Suprapubic skin (tissue), 4 donors: Measurements from ENCODE around the gene BTG4. TPM values are rescaled to one million over a fixed set of nuclear protein-coding genes. Genes with fewer than 3 reads are reported as not detected.

Experiments used
- DNase-seq, 2 donors: peaks; one replicate each; pipeline ENCODE4 v3.0.0-alpha.2; 2019; ENCODE audit warnings: low spot score in 2 of 2
- H3K27ac ChIP-seq: fragments of 200-600 bp; sonication (generic); one replicate; pipeline ENCODE4 v1.5.1; 2019
- H3K27me3 ChIP-seq: fragments of 200-600 bp; sonication (generic); one replicate; pipeline ENCODE4 v1.5.1; 2019
- H3K36me3 ChIP-seq: fragments of 200-600 bp; sonication (generic); one replicate; pipeline ENCODE4 v1.5.1; 2019
- H3K4me1 ChIP-seq: fragments of 200-600 bp; sonication (generic); one replicate; pipeline ENCODE4 v1.5.1; 2019
- H3K4me3 ChIP-seq: fragments of 200-600 bp; sonication (generic); one replicate; pipeline ENCODE4 v1.5.1; 2019; ENCODE audit warnings: mild to moderate bottlenecking
- H3K9me3 ChIP-seq: fragments of 200-600 bp; sonication (generic); one replicate; pipeline ENCODE4 v1.5.1; 2019
- EP300 ChIP-seq: sonication (generic); formaldehyde crosslinking; IDR thresholded peaks from one replicate; pipeline ENCODE4 v1.6.1; 2017; ENCODE audit warnings: antibody characterized with exemption
- POLR2A ChIP-seq, 2 donors: fragments of 450-650 bp; IDR thresholded peaks; one replicate each; pipeline ENCODE4 v1.6.1; 2017; ENCODE audit warnings: antibody characterized with exemption in 2 of 2, mild to moderate bottlenecking in 2 of 2, moderate library complexity in 2 of 2
- POLR2AphosphoS5 ChIP-seq, 3 donors: sonication (generic); formaldehyde crosslinking; IDR thresholded peaks; one replicate each; pipeline ENCODE4 v1.6.1; 2017; ENCODE audit warnings: antibody characterized with exemption in 3 of 3
- WGBS: methylation state at CpG from one replicate; pipeline ENCODE4 v1.1.5; 2018; 5-methylcytosine and 5-hydroxymethylcytosine counted together
- total RNA-seq, 4 donors: library from RNA; depleted of rRNA; stranded (reverse); fragments of >200 nt; gene quantifications; one replicate each; pipeline ENCODE4 v1.1.0, GENCODE V29; 2016
- TF ChIP-seq, protein P1 (sequence below), 2 donors: fragments of 200-600 bp in 1 of 2; fragments of 450-650 bp in 1 of 2; sonication (generic) in 1 of 2; IDR thresholded peaks; one replicate each; pipeline ENCODE4 v1.5.1; 2016 to 2019; ENCODE audit warnings: antibody characterized with exemption in 2 of 2, mild to moderate bottlenecking in 1 of 2, moderate library complexity in 1 of 2

The BTG4 gene
- total RNA-seq, 4 donors from 2014 or later, result not detected

DNA sequence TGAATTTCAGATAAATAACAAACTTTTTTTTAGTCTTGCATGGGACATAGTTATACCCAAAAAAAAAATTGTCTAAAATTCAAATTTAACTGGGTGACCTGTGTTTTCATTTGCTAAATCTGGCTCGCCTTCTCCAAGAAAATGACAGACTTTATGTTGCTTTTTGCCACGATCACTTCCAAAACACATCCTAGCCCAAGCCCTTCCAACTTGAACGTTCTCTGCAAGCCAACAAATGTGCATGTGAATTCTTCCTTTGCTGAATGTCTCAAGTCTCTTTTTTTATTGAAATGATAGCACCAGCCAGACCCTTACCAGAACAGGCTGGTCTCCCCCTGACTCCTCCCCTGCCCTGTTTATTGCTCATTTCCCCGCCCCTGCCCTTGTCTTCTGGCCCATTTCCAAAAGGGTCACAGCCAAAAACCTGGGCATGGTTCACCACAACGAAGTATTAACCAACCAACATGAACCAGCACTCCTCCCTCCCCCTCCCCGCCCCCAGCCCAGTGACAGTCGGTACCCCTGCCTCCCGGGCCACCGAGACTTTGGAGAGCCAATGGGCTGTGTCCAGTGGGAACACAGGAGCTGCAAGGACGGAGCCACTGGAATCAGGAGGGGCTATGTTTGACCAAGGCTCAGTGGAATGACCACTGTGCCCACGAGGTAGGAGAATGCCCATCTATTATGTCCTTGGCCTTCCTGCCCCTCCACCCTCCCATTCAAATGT, 63.2 kb downstream of the BTG4 start:
- Histone ChIP-seq H3K27ac (no peak overlapping the region), H3K9me3 (no peaks in the 10 kb centered on the region), H3K27me3 (no peaks in the 10 kb centered on the region), H3K4me1 (no peaks in the 10 kb centered on the region), H3K36me3 (no peaks in the 10 kb centered on the region), H3K4me3 (no peak overlapping the region)
- TF ChIP-seq EP300 (no peak), POLR2AphosphoS5 (IDR thresholded peaks at IDR 0.05) (no peak), POLR2A (IDR thresholded peaks at IDR 0.05) (no peak)
- TF ChIP-seq, protein P1, sequence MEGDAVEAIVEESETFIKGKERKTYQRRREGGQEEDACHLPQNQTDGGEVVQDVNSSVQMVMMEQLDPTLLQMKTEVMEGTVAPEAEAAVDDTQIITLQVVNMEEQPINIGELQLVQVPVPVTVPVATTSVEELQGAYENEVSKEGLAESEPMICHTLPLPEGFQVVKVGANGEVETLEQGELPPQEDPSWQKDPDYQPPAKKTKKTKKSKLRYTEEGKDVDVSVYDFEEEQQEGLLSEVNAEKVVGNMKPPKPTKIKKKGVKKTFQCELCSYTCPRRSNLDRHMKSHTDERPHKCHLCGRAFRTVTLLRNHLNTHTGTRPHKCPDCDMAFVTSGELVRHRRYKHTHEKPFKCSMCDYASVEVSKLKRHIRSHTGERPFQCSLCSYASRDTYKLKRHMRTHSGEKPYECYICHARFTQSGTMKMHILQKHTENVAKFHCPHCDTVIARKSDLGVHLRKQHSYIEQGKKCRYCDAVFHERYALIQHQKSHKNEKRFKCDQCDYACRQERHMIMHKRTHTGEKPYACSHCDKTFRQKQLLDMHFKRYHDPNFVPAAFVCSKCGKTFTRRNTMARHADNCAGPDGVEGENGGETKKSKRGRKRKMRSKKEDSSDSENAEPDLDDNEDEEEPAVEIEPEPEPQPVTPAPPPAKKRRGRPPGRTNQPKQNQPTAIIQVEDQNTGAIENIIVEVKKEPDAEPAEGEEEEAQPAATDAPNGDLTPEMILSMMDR (IDR thresholded peaks at IDR 0.05), result no peak
- peak in 1 of 2 donors; percentile 54 for DNase-seq
- 60% methylated on average over 11 of the region's 11 CpGs for WGBS

DNA sequence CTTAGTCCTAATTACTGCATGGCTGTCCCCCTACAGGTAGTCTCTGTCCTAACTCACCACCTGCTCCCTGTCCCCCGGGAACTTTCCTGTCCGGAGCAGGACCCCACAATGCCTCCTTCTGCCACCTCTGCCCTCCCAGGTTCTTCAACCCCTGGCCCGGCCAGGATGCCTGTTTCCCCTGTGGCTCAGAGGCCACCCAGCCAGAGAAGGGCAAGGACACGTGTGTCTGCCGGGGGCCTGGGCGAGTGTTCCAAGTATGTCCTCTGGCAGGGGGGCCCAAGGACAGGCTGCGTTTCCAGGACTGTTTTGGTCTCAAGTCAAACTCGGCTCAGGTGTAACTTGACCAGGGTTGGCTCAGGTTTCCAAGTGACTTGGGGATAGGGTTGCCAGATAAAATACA, 63.8 kb downstream of the BTG4 start:
- H3K27me3 ChIP-seq, result no peaks in the 10 kb centered on the region
- no peaks in the 10 kb centered on the region for H3K9me3 ChIP-seq
- WGBS, result 86% methylated on average over 8 of the region's 8 CpGs
- TF ChIP-seq POLR2AphosphoS5 (IDR thresholded peaks at IDR 0.05) (no peak), POLR2A (IDR thresholded peaks at IDR 0.05) (no peak), EP300 (no peak)
- TF ChIP-seq, protein P1 (IDR thresholded peaks at IDR 0.05), result no peak
- H3K4me1 ChIP-seq, result no peaks in the 10 kb centered on the region
- H3K4me3 ChIP-seq, result no peak overlapping the region
- peak in 1 of 2 donors; percentile 60 for DNase-seq
- H3K36me3 ChIP-seq, result no peaks in the 10 kb centered on the region
- H3K27ac ChIP-seq, result no peak overlapping the region

DNA sequence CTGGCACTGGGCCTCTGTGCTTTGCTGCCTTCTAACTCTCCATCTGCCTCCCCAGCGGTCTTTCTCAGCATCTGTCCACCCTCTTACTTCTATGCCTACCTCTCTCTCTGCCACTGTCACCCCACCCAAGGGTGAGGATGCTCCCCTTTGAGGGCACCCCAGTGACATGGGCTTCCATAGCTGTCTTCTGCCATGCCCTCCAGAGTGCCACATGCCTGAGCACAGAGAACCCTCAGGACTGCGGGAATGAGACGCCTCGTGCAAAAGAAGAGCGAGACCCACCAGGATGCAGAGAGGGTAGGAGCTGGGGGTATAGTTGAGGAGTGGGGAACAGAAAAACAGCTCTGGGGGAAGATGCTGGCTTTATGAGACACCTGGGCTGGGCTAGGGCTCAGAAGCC, 64.3 kb downstream of the BTG4 start:
- TF ChIP-seq EP300 (no peak), POLR2AphosphoS5 (IDR thresholded peaks at IDR 0.05) (no peak), POLR2A (IDR thresholded peaks at IDR 0.05) (no peak)
- TF ChIP-seq, protein P1 (IDR thresholded peaks at IDR 0.05), result no peak
- H3K27ac ChIP-seq, result no peak overlapping the region
- H3K36me3 ChIP-seq, result no peaks in the 10 kb centered on the region
- 94% methylated on average over 5 of the region's 5 CpGs for WGBS
- H3K9me3 ChIP-seq, result no peaks in the 10 kb centered on the region
- no peak overlapping the region for H3K4me3 ChIP-seq
- no peaks in the 10 kb centered on the region for H3K4me1 ChIP-seq
- DNase-seq, result peak in 1 of 2 donors; percentile 34
- no peaks in the 10 kb centered on the region for H3K27me3 ChIP-seq

DNA sequence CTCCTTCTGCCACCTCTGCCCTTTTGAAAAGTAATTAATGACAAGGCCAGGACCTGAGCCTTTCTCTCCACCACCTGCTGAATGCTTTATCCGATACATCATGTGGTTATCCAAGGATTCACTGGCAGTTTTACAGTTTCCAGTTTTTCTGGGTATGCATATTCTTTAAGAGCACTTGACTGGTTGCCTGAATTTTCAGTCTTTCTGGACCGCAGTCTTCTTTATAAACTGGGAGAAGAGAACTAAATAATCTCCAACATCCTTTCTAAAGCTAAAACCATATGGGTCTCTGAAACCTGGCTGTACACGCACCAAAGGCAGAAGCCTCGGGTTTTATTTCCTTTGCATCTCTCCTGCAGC, 65.1 kb downstream of the BTG4 start:
- no peak overlapping the region for H3K4me3 ChIP-seq
- no peak for DNase-seq

DNA sequence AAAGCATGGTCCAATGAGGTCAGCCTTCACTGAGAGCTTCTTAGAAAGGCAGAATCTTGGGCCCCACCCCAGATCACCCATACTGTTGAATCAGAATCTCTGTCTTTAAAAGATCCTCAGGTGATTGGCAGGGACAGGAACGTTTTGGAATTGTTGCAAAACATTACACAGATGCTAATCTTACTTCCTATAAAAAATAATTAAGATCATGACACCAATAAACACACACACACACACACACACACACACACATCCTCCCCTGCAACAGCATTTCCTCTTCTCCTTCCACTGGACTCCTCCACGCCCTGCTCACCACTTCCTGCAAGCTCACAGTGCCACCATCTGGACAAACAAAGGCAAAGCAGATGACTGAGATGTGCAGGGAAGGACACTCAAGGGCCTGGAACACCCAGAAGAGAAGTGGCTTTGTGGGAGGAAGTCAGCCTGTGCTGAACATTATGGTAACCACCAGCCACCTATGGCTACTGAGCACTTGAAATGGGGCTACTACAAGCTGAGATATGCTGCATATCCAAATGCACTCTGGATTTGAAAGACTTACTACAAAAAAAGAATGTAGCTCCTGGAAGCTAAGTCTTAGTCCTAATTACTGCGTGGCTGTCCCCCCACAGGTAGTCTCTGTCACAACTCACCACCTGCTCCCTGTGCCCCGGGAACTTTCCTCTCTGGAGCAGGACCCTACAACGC, 65.6 kb downstream of the BTG4 start:
- TF ChIP-seq, protein P1 (IDR thresholded peaks at IDR 0.05), result peak; percentile 71 to 76
- no peak for TF ChIP-seq POLR2AphosphoS5 (IDR thresholded peaks at IDR 0.05)
- DNase-seq, result peak; percentile 79 to 88
- Histone ChIP-seq H3K27me3 (no peaks in the 10 kb centered on the region), H3K9me3 (no peaks in the 10 kb centered on the region), H3K4me3 (no peak overlapping the region), H3K4me1 (no peaks in the 10 kb centered on the region), H3K36me3 (no peaks in the 10 kb centered on the region), H3K27ac (no peak overlapping the region)
- WGBS, result 43% methylated on average over 5 of the region's 5 CpGs

More for the DNA sequence above, 65.1 kb downstream of the BTG4 start:
- Histone ChIP-seq H3K36me3 (no peaks in the 10 kb centered on the region), H3K4me1 (no peaks in the 10 kb centered on the region), H3K9me3 (no peaks in the 10 kb centered on the region), H3K27ac (no peak overlapping the region), H3K27me3 (no peaks in the 10 kb centered on the region)
- WGBS, result 76% methylated on average over 4 of the region's 4 CpGs
- TF ChIP-seq POLR2AphosphoS5 (IDR thresholded peaks at IDR 0.05), result no peak
- no peak for TF ChIP-seq EP300
- TF ChIP-seq, protein P1 (IDR thresholded peaks at IDR 0.05), result no peak
- TF ChIP-seq POLR2A (IDR thresholded peaks at IDR 0.05), result no peak
